Lower leg skin (tissue), 3 donors: ENCODE results near the gene RTL5.

Experiments
- POLR2A ChIP-seq, 2 donors: fragments of 450-650 bp; IDR thresholded peaks; one replicate each; pipeline ENCODE4 v1.6.1; 2016 to 2017; ENCODE audit warnings: antibody characterized with exemption in 2 of 2, mild to moderate bottlenecking in 1 of 2, moderate library complexity in 1 of 2
- TF ChIP-seq, protein P1 (sequence below), 3 donors: fragments of 450-650 bp; IDR thresholded peaks; one replicate each; pipeline ENCODE4 v1.5.1; 2016; ENCODE audit warnings: antibody characterized with exemption in 3 of 3, mild to moderate bottlenecking in 3 of 3, moderate library complexity in 2 of 3

DNA sequence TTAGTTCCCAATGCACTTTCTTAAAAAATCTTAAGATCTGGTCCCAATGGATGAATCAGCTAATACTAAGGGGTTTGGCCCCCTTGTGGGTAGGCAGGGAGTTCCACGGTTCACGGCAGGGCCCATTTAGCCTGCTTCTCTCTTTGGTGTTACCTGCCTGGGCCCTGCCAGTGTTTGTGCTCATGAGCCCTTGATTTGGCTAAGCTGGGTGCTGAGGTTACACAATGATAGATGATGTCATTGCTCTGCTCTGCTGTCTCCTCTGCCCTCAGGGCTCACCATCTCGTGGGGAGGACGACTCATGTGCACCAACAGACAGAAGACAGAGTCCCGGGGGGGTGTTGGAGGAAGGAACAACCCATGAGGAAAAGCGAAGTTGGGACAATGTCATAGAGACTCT lies 24.4 kb downstream of the RTL5 start:
- TF ChIP-seq, protein P1, sequence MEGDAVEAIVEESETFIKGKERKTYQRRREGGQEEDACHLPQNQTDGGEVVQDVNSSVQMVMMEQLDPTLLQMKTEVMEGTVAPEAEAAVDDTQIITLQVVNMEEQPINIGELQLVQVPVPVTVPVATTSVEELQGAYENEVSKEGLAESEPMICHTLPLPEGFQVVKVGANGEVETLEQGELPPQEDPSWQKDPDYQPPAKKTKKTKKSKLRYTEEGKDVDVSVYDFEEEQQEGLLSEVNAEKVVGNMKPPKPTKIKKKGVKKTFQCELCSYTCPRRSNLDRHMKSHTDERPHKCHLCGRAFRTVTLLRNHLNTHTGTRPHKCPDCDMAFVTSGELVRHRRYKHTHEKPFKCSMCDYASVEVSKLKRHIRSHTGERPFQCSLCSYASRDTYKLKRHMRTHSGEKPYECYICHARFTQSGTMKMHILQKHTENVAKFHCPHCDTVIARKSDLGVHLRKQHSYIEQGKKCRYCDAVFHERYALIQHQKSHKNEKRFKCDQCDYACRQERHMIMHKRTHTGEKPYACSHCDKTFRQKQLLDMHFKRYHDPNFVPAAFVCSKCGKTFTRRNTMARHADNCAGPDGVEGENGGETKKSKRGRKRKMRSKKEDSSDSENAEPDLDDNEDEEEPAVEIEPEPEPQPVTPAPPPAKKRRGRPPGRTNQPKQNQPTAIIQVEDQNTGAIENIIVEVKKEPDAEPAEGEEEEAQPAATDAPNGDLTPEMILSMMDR (IDR thresholded peaks at IDR 0.05), result no peak
- TF ChIP-seq POLR2A (IDR thresholded peaks at IDR 0.05), result no peak
